HEK293 (cell line): ENCODE data around the gene TNIK.

Experiments
- BCL11A ChIP-seq: fragments of 450-650 bp; formaldehyde crosslinking; IDR thresholded peaks from 2 replicates; pipeline ENCODE4 v1.5.1; 2016; ENCODE audit warnings: low read depth, missing biosample characterization, missing genetic modification characterization
- BCL11B ChIP-seq: fragments of 450-650 bp; formaldehyde crosslinking; IDR thresholded peaks from 2 replicates; pipeline ENCODE4 v1.5.1; 2016; ENCODE audit warnings: low read depth, missing biosample characterization, missing genetic modification characterization
- OSR2 ChIP-seq: fragments of 450-650 bp; formaldehyde crosslinking; IDR thresholded peaks from 2 replicates; pipeline ENCODE4 v1.5.1; 2016; ENCODE audit warnings: missing biosample characterization, missing genetic modification characterization
- PRDM1 ChIP-seq: fragments of 450-650 bp; formaldehyde crosslinking; IDR thresholded peaks from 2 replicates; pipeline ENCODE4; 2016; ENCODE audit warnings: missing biosample characterization, missing genetic modification characterization
- SP7 ChIP-seq: fragments of 450-650 bp; formaldehyde crosslinking; IDR thresholded peaks from 2 replicates; pipeline ENCODE4 v1.5.1; 2016; ENCODE audit warnings: missing biosample characterization, missing genetic modification characterization
- ZFP37 ChIP-seq: fragments of 450-650 bp; formaldehyde crosslinking; IDR thresholded peaks from 2 replicates; pipeline ENCODE4 v1.5.1; 2016; ENCODE audit warnings: missing biosample characterization, missing genetic modification characterization
- ZNF169 ChIP-seq: fragments of 450-650 bp; formaldehyde crosslinking; IDR thresholded peaks from 2 replicates; pipeline ENCODE4 v1.5.1; 2016; ENCODE audit warnings: missing biosample characterization, missing genetic modification characterization
- ZNF184 ChIP-seq: fragments of 450-650 bp; IDR thresholded peaks from 2 replicates; pipeline ENCODE4 v1.5.1; 2018; ENCODE audit warnings: missing biosample characterization, mild to moderate bottlenecking, missing genetic modification characterization
- ZNF248 ChIP-seq: fragments of 450-650 bp; formaldehyde crosslinking; IDR thresholded peaks from 2 replicates; pipeline ENCODE4 v1.5.1; 2017; ENCODE audit warnings: missing biosample characterization, missing genetic modification characterization
- ZNF302 ChIP-seq: fragments of 450-650 bp; formaldehyde crosslinking; IDR thresholded peaks from 2 replicates; pipeline ENCODE4 v1.5.1; 2016; ENCODE audit warnings: missing biosample characterization, missing genetic modification characterization, low read depth
- ZNF426 ChIP-seq: fragments of 450-650 bp; formaldehyde crosslinking; IDR thresholded peaks from 2 replicates; pipeline ENCODE4 v1.5.1; 2017; ENCODE audit warnings: missing biosample characterization, missing genetic modification characterization, mild to moderate bottlenecking, inconsistent platforms, moderate library complexity
- ZNF501 ChIP-seq: fragments of 450-650 bp; formaldehyde crosslinking; IDR thresholded peaks from 2 replicates; pipeline ENCODE4 v1.5.1; 2016; ENCODE audit warnings: missing biosample characterization, missing genetic modification characterization
- ZNF560 ChIP-seq: fragments of 450-650 bp; formaldehyde crosslinking; IDR thresholded peaks from 2 replicates; pipeline ENCODE4 v1.5.1; 2017; ENCODE audit warnings: missing biosample characterization, missing genetic modification characterization, borderline replicate concordance
- ZNF561 ChIP-seq: fragments of 450-650 bp; IDR thresholded peaks from 2 replicates; pipeline ENCODE4 v1.5.1; 2018; ENCODE audit warnings: missing biosample characterization, missing genetic modification characterization, borderline replicate concordance
- ZNF629 ChIP-seq: fragments of 450-650 bp; formaldehyde crosslinking; IDR thresholded peaks from 2 replicates; pipeline ENCODE4 v1.5.1; 2017; ENCODE audit warnings: missing biosample characterization, missing genetic modification characterization
- ZNF791 ChIP-seq: fragments of 450-650 bp; formaldehyde crosslinking; IDR thresholded peaks from 2 replicates; pipeline ENCODE4 v1.5.1; 2016; ENCODE audit warnings: missing biosample characterization, missing genetic modification characterization
- ZNF843 ChIP-seq: fragments of 450-650 bp; formaldehyde crosslinking; IDR thresholded peaks from 2 replicates; pipeline ENCODE4 v1.5.1; 2016; ENCODE audit warnings: missing biosample characterization, missing genetic modification characterization
- ZXDB ChIP-seq: fragments of 450-650 bp; formaldehyde crosslinking; IDR thresholded peaks from 2 replicates; pipeline ENCODE4 v1.5.1; 2016; ENCODE audit warnings: missing biosample characterization, missing genetic modification characterization
- TF ChIP-seq, protein P1 (sequence below): fragments of 450-650 bp; formaldehyde crosslinking; IDR thresholded peaks from 2 replicates; pipeline ENCODE4 v1.5.1; 2016; ENCODE audit warnings: missing biosample characterization, missing genetic modification characterization
- TF ChIP-seq, protein P2 (sequence below): fragments of 450-650 bp; formaldehyde crosslinking; IDR thresholded peaks from 2 replicates; pipeline ENCODE4 v1.5.1; 2017; ENCODE audit warnings: missing biosample characterization, missing genetic modification characterization
- TF ChIP-seq, protein P3 (sequence below): fragments of 450-650 bp; formaldehyde crosslinking; IDR thresholded peaks from 2 replicates; pipeline ENCODE4 v1.5.1; 2016; ENCODE audit warnings: missing biosample characterization, missing genetic modification characterization
- TF ChIP-seq, protein P4 (sequence below): fragments of 450-650 bp; formaldehyde crosslinking; conservative IDR thresholded peaks from 2 replicates; pipeline ENCODE4 v1.5.1; 2016; ENCODE audit warnings: low read depth, missing biosample characterization, missing genetic modification characterization
- TF ChIP-seq, protein P5 (sequence below): fragments of 450-650 bp; IDR thresholded peaks from 2 replicates; pipeline ENCODE4 v1.5.1; 2018; ENCODE audit warnings: missing biosample characterization, mild to moderate bottlenecking, missing genetic modification characterization
- TF ChIP-seq, protein P6 (sequence below): fragments of 450-650 bp; formaldehyde crosslinking; IDR thresholded peaks from 2 replicates; pipeline ENCODE4 v1.5.1; 2017; ENCODE audit warnings: missing biosample characterization, missing genetic modification characterization

The TNIK gene

DNA sequence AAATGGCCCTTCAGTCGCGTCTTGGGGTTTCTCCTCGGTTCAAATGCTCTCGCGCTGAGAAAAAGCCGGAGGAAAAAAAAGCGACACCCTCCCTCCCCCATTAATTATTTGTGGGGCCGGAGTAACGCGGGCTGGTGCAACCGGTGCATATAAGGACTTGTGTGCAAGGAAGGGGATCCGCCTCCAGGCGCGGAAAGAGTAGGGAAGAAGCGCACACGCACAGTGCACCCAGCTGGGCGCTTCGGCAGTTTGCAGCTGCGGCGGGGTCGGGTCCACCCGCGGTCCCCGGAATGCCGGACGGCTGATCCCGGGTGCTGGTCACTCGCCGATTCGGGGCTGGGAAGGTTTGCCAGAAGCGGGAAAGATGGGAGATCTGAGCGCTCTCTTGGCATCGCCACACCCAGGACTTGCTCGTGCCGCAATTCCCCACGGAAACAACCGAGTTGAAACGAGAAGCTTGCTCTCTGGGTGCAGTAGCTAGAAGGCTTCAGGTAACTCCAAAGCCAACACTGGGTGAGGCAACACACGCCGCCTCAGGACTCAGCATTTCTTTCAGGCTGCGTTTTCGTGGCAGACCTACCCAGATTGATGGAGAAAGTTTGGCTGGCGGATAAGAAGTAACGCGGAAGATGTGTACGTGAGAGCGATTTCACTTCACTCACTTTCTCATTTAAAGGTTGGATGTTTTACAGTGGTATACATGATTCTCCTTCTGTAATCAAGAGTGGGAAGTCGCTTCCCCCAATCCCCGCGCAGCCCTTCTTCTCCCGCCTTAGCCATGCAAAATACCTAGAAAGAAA lies 720 bp upstream of the TNIK start (continued):
- TF ChIP-seq, protein P1, sequence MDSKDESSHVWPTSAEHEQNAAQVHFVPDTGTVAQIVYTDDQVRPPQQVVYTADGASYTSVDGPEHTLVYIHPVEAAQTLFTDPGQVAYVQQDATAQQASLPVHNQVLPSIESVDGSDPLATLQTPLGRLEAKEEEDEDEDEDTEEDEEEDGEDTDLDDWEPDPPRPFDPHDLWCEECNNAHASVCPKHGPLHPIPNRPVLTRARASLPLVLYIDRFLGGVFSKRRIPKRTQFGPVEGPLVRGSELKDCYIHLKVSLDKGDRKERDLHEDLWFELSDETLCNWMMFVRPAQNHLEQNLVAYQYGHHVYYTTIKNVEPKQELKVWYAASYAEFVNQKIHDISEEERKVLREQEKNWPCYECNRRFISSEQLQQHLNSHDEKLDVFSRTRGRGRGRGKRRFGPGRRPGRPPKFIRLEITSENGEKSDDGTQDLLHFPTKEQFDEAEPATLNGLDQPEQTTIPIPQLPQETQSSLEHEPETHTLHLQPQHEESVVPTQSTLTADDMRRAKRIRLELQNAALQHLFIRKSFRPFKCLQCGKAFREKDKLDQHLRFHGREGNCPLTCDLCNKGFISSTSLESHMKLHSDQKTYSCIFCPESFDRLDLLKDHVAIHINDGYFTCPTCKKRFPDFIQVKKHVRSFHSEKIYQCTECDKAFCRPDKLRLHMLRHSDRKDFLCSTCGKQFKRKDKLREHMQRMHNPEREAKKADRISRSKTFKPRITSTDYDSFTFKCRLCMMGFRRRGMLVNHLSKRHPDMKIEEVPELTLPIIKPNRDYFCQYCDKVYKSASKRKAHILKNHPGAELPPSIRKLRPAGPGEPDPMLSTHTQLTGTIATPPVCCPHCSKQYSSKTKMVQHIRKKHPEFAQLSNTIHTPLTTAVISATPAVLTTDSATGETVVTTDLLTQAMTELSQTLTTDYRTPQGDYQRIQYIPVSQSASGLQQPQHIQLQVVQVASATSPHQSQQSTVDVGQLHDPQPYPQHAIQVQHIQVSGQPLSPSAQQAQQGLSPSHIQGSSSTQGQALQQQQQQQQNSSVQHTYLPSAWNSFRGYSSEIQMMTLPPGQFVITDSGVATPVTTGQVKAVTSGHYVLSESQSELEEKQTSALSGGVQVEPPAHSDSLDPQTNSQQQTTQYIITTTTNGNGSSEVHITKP (tag by site-specific recombination): no peak; the same call in 1 of the 2 replicates
- TF ChIP-seq, protein P2, sequence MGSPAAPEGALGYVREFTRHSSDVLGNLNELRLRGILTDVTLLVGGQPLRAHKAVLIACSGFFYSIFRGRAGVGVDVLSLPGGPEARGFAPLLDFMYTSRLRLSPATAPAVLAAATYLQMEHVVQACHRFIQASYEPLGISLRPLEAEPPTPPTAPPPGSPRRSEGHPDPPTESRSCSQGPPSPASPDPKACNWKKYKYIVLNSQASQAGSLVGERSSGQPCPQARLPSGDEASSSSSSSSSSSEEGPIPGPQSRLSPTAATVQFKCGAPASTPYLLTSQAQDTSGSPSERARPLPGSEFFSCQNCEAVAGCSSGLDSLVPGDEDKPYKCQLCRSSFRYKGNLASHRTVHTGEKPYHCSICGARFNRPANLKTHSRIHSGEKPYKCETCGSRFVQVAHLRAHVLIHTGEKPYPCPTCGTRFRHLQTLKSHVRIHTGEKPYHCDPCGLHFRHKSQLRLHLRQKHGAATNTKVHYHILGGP (tag by site-specific recombination): no peak
- TF ChIP-seq ZNF561 (tag by site-specific recombination) (no peak), SP7 (tag by site-specific recombination) (0 out of 2 replicates have a peak, but pooled peaks have one; percentile 4), ZNF169 (tag by site-specific recombination) (no peak), ZFP37 (tag by site-specific recombination) (0 out of 2 replicates have a peak, but pooled peaks have one; percentile 24), ZNF791 (no peak), ZNF184 (no peak), ZXDB (tag by site-specific recombination) (0 out of 2 replicates have a peak, but pooled peaks have one; percentile 71), OSR2 (tag by site-specific recombination) (peak; percentile 53; the same call in 1 of the 2 replicates), ZNF843 (tag by site-specific recombination) (no peak), PRDM1 (tag by site-specific recombination) (peak; percentile 96), ZNF302 (tag by site-specific recombination) (no peak), ZNF501 (no peak; the same call in 1 of the 2 replicates), BCL11A (tag by site-specific recombination) (no peak), ZNF426 (tag by site-specific recombination) (no peak), BCL11B (tag by site-specific recombination) (0 out of 2 replicates have a peak, but pooled peaks have one; percentile 9), ZNF248 (tag by site-specific recombination) (no peak), ZNF629 (tag by site-specific recombination) (0 out of 2 replicates have a peak, but pooled peaks have one; percentile 11), ZNF560 (tag by site-specific recombination) (no peak)
- TF ChIP-seq, protein P3, sequence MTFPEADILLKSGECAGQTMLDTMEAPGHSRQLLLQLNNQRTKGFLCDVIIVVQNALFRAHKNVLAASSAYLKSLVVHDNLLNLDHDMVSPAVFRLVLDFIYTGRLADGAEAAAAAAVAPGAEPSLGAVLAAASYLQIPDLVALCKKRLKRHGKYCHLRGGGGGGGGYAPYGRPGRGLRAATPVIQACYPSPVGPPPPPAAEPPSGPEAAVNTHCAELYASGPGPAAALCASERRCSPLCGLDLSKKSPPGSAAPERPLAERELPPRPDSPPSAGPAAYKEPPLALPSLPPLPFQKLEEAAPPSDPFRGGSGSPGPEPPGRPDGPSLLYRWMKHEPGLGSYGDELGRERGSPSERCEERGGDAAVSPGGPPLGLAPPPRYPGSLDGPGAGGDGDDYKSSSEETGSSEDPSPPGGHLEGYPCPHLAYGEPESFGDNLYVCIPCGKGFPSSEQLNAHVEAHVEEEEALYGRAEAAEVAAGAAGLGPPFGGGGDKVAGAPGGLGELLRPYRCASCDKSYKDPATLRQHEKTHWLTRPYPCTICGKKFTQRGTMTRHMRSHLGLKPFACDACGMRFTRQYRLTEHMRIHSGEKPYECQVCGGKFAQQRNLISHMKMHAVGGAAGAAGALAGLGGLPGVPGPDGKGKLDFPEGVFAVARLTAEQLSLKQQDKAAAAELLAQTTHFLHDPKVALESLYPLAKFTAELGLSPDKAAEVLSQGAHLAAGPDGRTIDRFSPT (tag by site-specific recombination): 0 out of 2 replicates have a peak, but pooled peaks have one; percentile 19
- TF ChIP-seq, protein P4, sequence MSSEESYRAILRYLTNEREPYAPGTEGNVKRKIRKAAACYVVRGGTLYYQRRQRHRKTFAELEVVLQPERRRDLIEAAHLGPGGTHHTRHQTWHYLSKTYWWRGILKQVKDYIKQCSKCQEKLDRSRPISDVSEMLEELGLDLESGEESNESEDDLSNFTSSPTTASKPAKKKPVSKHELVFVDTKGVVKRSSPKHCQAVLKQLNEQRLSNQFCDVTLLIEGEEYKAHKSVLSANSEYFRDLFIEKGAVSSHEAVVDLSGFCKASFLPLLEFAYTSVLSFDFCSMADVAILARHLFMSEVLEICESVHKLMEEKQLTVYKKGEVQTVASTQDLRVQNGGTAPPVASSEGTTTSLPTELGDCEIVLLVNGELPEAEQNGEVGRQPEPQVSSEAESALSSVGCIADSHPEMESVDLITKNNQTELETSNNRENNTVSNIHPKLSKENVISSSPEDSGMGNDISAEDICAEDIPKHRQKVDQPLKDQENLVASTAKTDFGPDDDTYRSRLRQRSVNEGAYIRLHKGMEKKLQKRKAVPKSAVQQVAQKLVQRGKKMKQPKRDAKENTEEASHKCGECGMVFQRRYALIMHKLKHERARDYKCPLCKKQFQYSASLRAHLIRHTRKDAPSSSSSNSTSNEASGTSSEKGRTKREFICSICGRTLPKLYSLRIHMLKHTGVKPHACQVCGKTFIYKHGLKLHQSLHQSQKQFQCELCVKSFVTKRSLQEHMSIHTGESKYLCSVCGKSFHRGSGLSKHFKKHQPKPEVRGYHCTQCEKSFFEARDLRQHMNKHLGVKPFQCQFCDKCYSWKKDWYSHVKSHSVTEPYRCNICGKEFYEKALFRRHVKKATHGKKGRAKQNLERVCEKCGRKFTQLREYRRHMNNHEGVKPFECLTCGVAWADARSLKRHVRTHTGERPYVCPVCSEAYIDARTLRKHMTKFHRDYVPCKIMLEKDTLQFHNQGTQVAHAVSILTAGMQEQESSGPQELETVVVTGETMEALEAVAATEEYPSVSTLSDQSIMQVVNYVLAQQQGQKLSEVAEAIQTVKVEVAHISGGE (tag by site-specific recombination): peak; percentile 92
- TF ChIP-seq, protein P5, sequence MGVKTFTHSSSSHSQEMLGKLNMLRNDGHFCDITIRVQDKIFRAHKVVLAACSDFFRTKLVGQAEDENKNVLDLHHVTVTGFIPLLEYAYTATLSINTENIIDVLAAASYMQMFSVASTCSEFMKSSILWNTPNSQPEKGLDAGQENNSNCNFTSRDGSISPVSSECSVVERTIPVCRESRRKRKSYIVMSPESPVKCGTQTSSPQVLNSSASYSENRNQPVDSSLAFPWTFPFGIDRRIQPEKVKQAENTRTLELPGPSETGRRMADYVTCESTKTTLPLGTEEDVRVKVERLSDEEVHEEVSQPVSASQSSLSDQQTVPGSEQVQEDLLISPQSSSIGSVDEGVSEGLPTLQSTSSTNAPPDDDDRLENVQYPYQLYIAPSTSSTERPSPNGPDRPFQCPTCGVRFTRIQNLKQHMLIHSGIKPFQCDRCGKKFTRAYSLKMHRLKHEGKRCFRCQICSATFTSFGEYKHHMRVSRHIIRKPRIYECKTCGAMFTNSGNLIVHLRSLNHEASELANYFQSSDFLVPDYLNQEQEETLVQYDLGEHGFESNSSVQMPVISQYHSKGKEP (tag by site-specific recombination): peak; percentile 40; the same call in 1 of the 2 replicates
- TF ChIP-seq, protein P6, sequence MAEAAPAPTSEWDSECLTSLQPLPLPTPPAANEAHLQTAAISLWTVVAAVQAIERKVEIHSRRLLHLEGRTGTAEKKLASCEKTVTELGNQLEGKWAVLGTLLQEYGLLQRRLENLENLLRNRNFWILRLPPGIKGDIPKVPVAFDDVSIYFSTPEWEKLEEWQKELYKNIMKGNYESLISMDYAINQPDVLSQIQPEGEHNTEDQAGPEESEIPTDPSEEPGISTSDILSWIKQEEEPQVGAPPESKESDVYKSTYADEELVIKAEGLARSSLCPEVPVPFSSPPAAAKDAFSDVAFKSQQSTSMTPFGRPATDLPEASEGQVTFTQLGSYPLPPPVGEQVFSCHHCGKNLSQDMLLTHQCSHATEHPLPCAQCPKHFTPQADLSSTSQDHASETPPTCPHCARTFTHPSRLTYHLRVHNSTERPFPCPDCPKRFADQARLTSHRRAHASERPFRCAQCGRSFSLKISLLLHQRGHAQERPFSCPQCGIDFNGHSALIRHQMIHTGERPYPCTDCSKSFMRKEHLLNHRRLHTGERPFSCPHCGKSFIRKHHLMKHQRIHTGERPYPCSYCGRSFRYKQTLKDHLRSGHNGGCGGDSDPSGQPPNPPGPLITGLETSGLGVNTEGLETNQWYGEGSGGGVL (tag by site-specific recombination): no peak
